ENCODE measurements around the gene ARHGEF12. TPM values are rescaled to one million over a fixed set of nuclear protein-coding genes. Genes with fewer than 3 reads are reported as not detected.
"Not testable (repeated sequence)": the region's sequence is repeated elsewhere in the genome, so short reads cannot be mapped to it uniquely, and the experiment has no call there.

Gene ARHGEF12
- total RNA-seq, 2 donors from 2014 or later = 12.9 to 21.5 TPM

GRCh38 chr11:120484722-120485121, 148.5 kb downstream of the ARHGEF12 start:
- no peak overlapping the region for H3K4me3 Mint-ChIP-seq
- no peaks in the 10 kb centered on the region for H3K9me3 Mint-ChIP-seq
- H3K27ac Mint-ChIP-seq = no peak overlapping the region
- H3K36me3 Mint-ChIP-seq (ENCODE audit: low read depth) = peaks cover 46% of the 10 kb centered on the region
- H3K4me1 Mint-ChIP-seq = no peaks in the 10 kb centered on the region
- no peaks in the 10 kb centered on the region for H3K27me3 Mint-ChIP-seq
- ATAC-seq (replicated peaks) = no peak

GRCh38 chr11:120486138-120486537, 149.9 kb downstream of the ARHGEF12 start:
- Mint-ChIP-seq H3K27ac (no peak overlapping the region), H3K4me1 (no peaks in the 10 kb centered on the region), H3K9me3 (no peaks in the 10 kb centered on the region), H3K36me3 (ENCODE audit: low read depth) (peaks cover 32% of the 10 kb centered on the region), H3K27me3 (no peaks in the 10 kb centered on the region), H3K4me3 (no peak overlapping the region)
- no peak for ATAC-seq (replicated peaks)

GRCh38 chr11:120489799-120490198, 153.6 kb downstream of the ARHGEF12 start:
- no peaks in the 10 kb centered on the region for H3K27me3 Mint-ChIP-seq
- H3K36me3 Mint-ChIP-seq (ENCODE audit: low read depth) = peaks cover 8% of the 10 kb centered on the region
- H3K4me3 Mint-ChIP-seq = no peak overlapping the region
- H3K4me1 Mint-ChIP-seq = no peaks in the 10 kb centered on the region
- H3K27ac Mint-ChIP-seq = no peak overlapping the region
- ATAC-seq (replicated peaks) = no peak
- H3K9me3 Mint-ChIP-seq = no peaks in the 10 kb centered on the region

- Mint-ChIP-seq H3K4me3 (no peak overlapping the region), H3K36me3 (ENCODE audit: low read depth) (no peaks in the 10 kb centered on the region), H3K27ac (no peak overlapping the region), H3K9me3 (no peaks in the 10 kb centered on the region), H3K4me1 (no peaks in the 10 kb centered on the region), H3K27me3 (no peaks in the 10 kb centered on the region)
- ATAC-seq (replicated peaks) = no peak
Measured at GRCh38 chr11:120492486-120492885, 156.3 kb downstream of the ARHGEF12 start.

- no peaks in the 10 kb centered on the region for H3K36me3 Mint-ChIP-seq (ENCODE audit: low read depth)
- no peaks in the 10 kb centered on the region for H3K9me3 Mint-ChIP-seq
- no peak overlapping the region for H3K27ac Mint-ChIP-seq
- peaks cover 7% of the 10 kb centered on the region for H3K27me3 Mint-ChIP-seq
- H3K4me3 Mint-ChIP-seq = no peak overlapping the region
- no peak for ATAC-seq (replicated peaks)
- H3K4me1 Mint-ChIP-seq = no peaks in the 10 kb centered on the region
Measured at GRCh38 chr11:120494595-120494994, 158.4 kb downstream of the ARHGEF12 start.

GRCh38 chr11:120499088-120499487, 162.9 kb downstream of the ARHGEF12 start:
- Mint-ChIP-seq H3K36me3 (ENCODE audit: low read depth) (no peaks in the 10 kb centered on the region), H3K27ac (no peak overlapping the region), H3K4me3 (no peak overlapping the region), H3K4me1 (no peaks in the 10 kb centered on the region), H3K9me3 (no peaks in the 10 kb centered on the region), H3K27me3 (peaks cover 31% of the 10 kb centered on the region)
- ATAC-seq (replicated peaks) = no peak

- peaks cover 36% of the 10 kb centered on the region for H3K27me3 Mint-ChIP-seq
- no peak overlapping the region for H3K4me3 Mint-ChIP-seq
- H3K36me3 Mint-ChIP-seq (ENCODE audit: low read depth) = no peaks in the 10 kb centered on the region
- no peaks in the 10 kb centered on the region for H3K9me3 Mint-ChIP-seq
- no peak for ATAC-seq (replicated peaks)
- H3K27ac Mint-ChIP-seq = no peak overlapping the region
- H3K4me1 Mint-ChIP-seq = no peaks in the 10 kb centered on the region
Measured at GRCh38 chr11:120499859-120500258, 163.6 kb downstream of the ARHGEF12 start.

GRCh38 chr11:120500414-120501071, 164.3 kb downstream of the ARHGEF12 start:
- Mint-ChIP-seq H3K27me3 (peaks cover 41% of the 10 kb centered on the region), H3K9me3 (no peaks in the 10 kb centered on the region), H3K4me1 (no peaks in the 10 kb centered on the region), H3K4me3 (no peak overlapping the region), H3K27ac (no peak overlapping the region), H3K36me3 (ENCODE audit: low read depth) (no peaks in the 10 kb centered on the region)
- ATAC-seq (replicated peaks) = no peak

GRCh38 chr11:120501440-120501839, 165.2 kb downstream of the ARHGEF12 start:
- H3K27me3 Mint-ChIP-seq = peaks cover 47% of the 10 kb centered on the region
- no peaks in the 10 kb centered on the region for H3K9me3 Mint-ChIP-seq
- no peak overlapping the region for H3K27ac Mint-ChIP-seq
- no peak overlapping the region for H3K4me3 Mint-ChIP-seq
- no peaks in the 10 kb centered on the region for H3K36me3 Mint-ChIP-seq (ENCODE audit: low read depth)
- ATAC-seq (replicated peaks) = no peak
- H3K4me1 Mint-ChIP-seq = no peaks in the 10 kb centered on the region

GRCh38 chr11:120501976-120502755, 166.0 kb downstream of the ARHGEF12 start:
- H3K4me3 Mint-ChIP-seq = no peak overlapping the region
- no peaks in the 10 kb centered on the region for H3K9me3 Mint-ChIP-seq
- ATAC-seq (replicated peaks) = no peak
- no peaks in the 10 kb centered on the region for H3K36me3 Mint-ChIP-seq (ENCODE audit: low read depth)
- no peak overlapping the region for H3K27ac Mint-ChIP-seq
- peaks cover 54% of the 10 kb centered on the region for H3K27me3 Mint-ChIP-seq
- H3K4me1 Mint-ChIP-seq = no peaks in the 10 kb centered on the region

- not testable (repeated sequence) for H3K36me3 Mint-ChIP-seq (ENCODE audit: low read depth); H3K4me1 Mint-ChIP-seq; H3K9me3 Mint-ChIP-seq; H3K4me3 Mint-ChIP-seq; ATAC-seq (replicated peaks); H3K27ac Mint-ChIP-seq
- H3K27me3 Mint-ChIP-seq = peaks cover 56% of the 10 kb centered on the region
Measured at GRCh38 chr11:120503529-120503928, 167.3 kb downstream of the ARHGEF12 start.

GRCh38 chr11:120505801-120506425, 169.7 kb downstream of the ARHGEF12 start:
- no peaks in the 10 kb centered on the region for H3K36me3 Mint-ChIP-seq (ENCODE audit: low read depth)
- peaks cover 2% of the 10 kb centered on the region for H3K4me1 Mint-ChIP-seq
- H3K27me3 Mint-ChIP-seq = peaks cover 66% of the 10 kb centered on the region
- H3K4me3 Mint-ChIP-seq = no peak overlapping the region
- H3K27ac Mint-ChIP-seq = no peak overlapping the region
- H3K9me3 Mint-ChIP-seq = no peaks in the 10 kb centered on the region
- ATAC-seq (replicated peaks) = no peak

- H3K4me3 Mint-ChIP-seq = no peak overlapping the region
- no peak overlapping the region for H3K27ac Mint-ChIP-seq
- no peaks in the 10 kb centered on the region for H3K9me3 Mint-ChIP-seq
- peaks cover 63% of the 10 kb centered on the region for H3K27me3 Mint-ChIP-seq
- peaks cover 5% of the 10 kb centered on the region for H3K4me1 Mint-ChIP-seq
- H3K36me3 Mint-ChIP-seq (ENCODE audit: low read depth) = no peaks in the 10 kb centered on the region
- ATAC-seq (replicated peaks) = no peak
Measured at GRCh38 chr11:120509346-120510053, 173.3 kb downstream of the ARHGEF12 start.

GRCh38 chr11:120510406-120511115, 174.3 kb downstream of the ARHGEF12 start:
- no peaks in the 10 kb centered on the region for H3K36me3 Mint-ChIP-seq (ENCODE audit: low read depth)
- no peaks in the 10 kb centered on the region for H3K9me3 Mint-ChIP-seq
- no peak overlapping the region for H3K4me3 Mint-ChIP-seq
- ATAC-seq (replicated peaks) = no peak
- H3K4me1 Mint-ChIP-seq = peaks cover 5% of the 10 kb centered on the region
- H3K27me3 Mint-ChIP-seq = peaks cover 68% of the 10 kb centered on the region
- H3K27ac Mint-ChIP-seq = no peak overlapping the region

Measured in activated T-helper 17 cell treated with anti-CD3 and anti-CD28 coated beads, Interleukin-2, amount 50 U/mL, for 72 hours (primary cell).